ENCODE data around the gene NUDCD3.

- TF ChIP-seq POLR2AphosphoS5 (IDR thresholded peaks at IDR 0.05; ENCODE audit: low read depth, low read length) (no peak), TEAD4 (IDR thresholded peaks at IDR 0.05; ENCODE audit: low read depth, low read length) (no peak)
- TF ChIP-seq, protein P1, sequence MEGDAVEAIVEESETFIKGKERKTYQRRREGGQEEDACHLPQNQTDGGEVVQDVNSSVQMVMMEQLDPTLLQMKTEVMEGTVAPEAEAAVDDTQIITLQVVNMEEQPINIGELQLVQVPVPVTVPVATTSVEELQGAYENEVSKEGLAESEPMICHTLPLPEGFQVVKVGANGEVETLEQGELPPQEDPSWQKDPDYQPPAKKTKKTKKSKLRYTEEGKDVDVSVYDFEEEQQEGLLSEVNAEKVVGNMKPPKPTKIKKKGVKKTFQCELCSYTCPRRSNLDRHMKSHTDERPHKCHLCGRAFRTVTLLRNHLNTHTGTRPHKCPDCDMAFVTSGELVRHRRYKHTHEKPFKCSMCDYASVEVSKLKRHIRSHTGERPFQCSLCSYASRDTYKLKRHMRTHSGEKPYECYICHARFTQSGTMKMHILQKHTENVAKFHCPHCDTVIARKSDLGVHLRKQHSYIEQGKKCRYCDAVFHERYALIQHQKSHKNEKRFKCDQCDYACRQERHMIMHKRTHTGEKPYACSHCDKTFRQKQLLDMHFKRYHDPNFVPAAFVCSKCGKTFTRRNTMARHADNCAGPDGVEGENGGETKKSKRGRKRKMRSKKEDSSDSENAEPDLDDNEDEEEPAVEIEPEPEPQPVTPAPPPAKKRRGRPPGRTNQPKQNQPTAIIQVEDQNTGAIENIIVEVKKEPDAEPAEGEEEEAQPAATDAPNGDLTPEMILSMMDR (IDR thresholded peaks at IDR 0.05; ENCODE audit: control extremely low read depth in 1 of 3, insufficient read depth in 1 of 3, low read depth in 1 of 3, low read length in 3 of 3): no peak
Measured at GRCh38 chr7:44494960-44495359, 4.5 kb upstream of the NUDCD3 start.

All from H1 (cell line).